PC-3 (cell line): Measurements from ENCODE around the gene CIAO1.

Experiments used
- EZH2 ChIP-seq: fragments of 300-600 bp; sonication (generic); IDR thresholded peaks from one replicate; pipeline ENCODE4 v1.6.1; 2017; ENCODE audit warnings: antibody characterized with exemption, mild to moderate bottlenecking, low read length; ENCODE audit not compliant: unreplicated experiment
- EZH2phosphoT487 ChIP-seq: fragments of 300-600 bp; sonication (generic); IDR thresholded peaks from 2 replicates; pipeline ENCODE4 v1.6.1; 2018; ENCODE audit warnings: mild to moderate bottlenecking, antibody characterized with exemption, low read length, borderline replicate concordance
- TF ChIP-seq, protein P1 (sequence below): fragments of 300-600 bp; sonication (generic); conservative IDR thresholded peaks from 2 replicates; pipeline ENCODE4 v1.5.1; 2017; ENCODE audit warnings: antibody characterized with exemption, low read depth, mild to moderate bottlenecking, low read length

DNA sequence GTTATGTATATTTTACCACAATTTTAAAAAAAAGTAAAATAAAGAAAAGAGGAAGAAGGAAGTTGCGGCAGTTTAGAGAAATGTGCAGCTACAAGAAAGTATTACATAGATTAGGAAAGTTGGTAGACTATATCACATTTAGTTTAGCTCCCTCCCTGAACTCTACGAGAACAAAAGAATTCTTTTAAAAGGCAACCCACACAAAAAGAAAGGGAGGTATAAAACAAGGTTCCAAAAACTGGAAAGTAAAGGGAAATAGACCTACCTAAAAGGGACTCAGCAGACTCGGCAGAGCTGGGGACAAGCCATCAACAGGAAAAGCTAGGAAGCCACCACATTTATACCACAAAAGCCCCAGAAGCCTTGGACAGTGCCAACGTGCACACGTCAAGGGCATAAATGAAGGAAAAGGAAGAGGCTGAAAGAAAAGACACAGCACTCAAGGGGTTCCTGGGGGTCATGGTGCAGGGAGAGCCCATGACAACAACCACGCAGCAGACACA lies 9.4 kb upstream of the CIAO1 start:
- TF ChIP-seq, protein P1, sequence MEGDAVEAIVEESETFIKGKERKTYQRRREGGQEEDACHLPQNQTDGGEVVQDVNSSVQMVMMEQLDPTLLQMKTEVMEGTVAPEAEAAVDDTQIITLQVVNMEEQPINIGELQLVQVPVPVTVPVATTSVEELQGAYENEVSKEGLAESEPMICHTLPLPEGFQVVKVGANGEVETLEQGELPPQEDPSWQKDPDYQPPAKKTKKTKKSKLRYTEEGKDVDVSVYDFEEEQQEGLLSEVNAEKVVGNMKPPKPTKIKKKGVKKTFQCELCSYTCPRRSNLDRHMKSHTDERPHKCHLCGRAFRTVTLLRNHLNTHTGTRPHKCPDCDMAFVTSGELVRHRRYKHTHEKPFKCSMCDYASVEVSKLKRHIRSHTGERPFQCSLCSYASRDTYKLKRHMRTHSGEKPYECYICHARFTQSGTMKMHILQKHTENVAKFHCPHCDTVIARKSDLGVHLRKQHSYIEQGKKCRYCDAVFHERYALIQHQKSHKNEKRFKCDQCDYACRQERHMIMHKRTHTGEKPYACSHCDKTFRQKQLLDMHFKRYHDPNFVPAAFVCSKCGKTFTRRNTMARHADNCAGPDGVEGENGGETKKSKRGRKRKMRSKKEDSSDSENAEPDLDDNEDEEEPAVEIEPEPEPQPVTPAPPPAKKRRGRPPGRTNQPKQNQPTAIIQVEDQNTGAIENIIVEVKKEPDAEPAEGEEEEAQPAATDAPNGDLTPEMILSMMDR: no peak
- TF ChIP-seq EZH2 (no peak), EZH2phosphoT487 (no peak)
